Left kidney (tissue), 2 donors: ENCODE results near the gene NLRC3. TPM values are rescaled to one million over a fixed set of nuclear protein-coding genes. Genes with fewer than 3 reads are reported as not detected.

Experiments
- DNase-seq: peaks from one replicate; pipeline ENCODE4 v3.0.0-alpha.2; 2013
- polyA plus RNA-seq: library from polyadenylated mRNA; unstranded; fragments of 120-200 nt; gene quantifications from one replicate; pipeline ENCODE4 v1.2.1, GENCODE V29; 2013; ENCODE audit not compliant: insufficient read length

NLRC3 gene
- polyA plus RNA-seq, 1 donor, result 2.1 TPM

- DNase-seq, result no peak
Observed at GRCh38 chr16:3578610-3579551, 1.7 kb upstream of the NLRC3 start.

GRCh38 chr16:3578121-3578520 lies 918 bp upstream of the NLRC3 start:
- DNase-seq, result no peak

- DNase-seq, result no peak
Observed at GRCh38 chr16:3576211-3576610, 992 bp downstream of the NLRC3 start.

- no peak for DNase-seq
Observed at GRCh38 chr16:3575491-3575890, 1.7 kb downstream of the NLRC3 start.

GRCh38 chr16:3574195-3574594 lies 3.0 kb downstream of the NLRC3 start:
- DNase-seq, result no peak

- no peak for DNase-seq
Observed at GRCh38 chr16:3573146-3573815, 3.9 kb downstream of the NLRC3 start.

- DNase-seq, result no peak
Observed at GRCh38 chr16:3570420-3571062, 6.7 kb downstream of the NLRC3 start.

- no peak for DNase-seq
Observed at GRCh38 chr16:3569851-3570250, 7.4 kb downstream of the NLRC3 start.

GRCh38 chr16:3566990-3567389 lies 10.2 kb downstream of the NLRC3 start:
- no peak for DNase-seq

- DNase-seq, result no peak
Observed at GRCh38 chr16:3564889-3565141, 12.4 kb downstream of the NLRC3 start.

GRCh38 chr16:3564130-3564888 lies 12.9 kb downstream of the NLRC3 start:
- DNase-seq, result no peak

- DNase-seq, result no peak
Observed at GRCh38 chr16:3562914-3563480, 14.2 kb downstream of the NLRC3 start.

GRCh38 chr16:3561626-3562025 lies 15.6 kb downstream of the NLRC3 start:
- no peak for DNase-seq

- no peak for DNase-seq
Observed at GRCh38 chr16:3554351-3554928, 22.8 kb downstream of the NLRC3 start.

- DNase-seq, result no peak
Observed at GRCh38 chr16:3553138-3553923, 23.9 kb downstream of the NLRC3 start.

- no peak for DNase-seq
Observed at GRCh38 chr16:3550851-3551847, 26.1 kb downstream of the NLRC3 start.

GRCh38 chr16:3549906-3550305 lies 27.3 kb downstream of the NLRC3 start:
- DNase-seq, result no peak

GRCh38 chr16:3548859-3549258 lies 28.3 kb downstream of the NLRC3 start:
- DNase-seq, result no peak

- no peak for DNase-seq
Observed at GRCh38 chr16:3548445-3548844, 28.8 kb downstream of the NLRC3 start.
